ENCODE data around the gene JCAD.

The JCAD gene

DNA sequence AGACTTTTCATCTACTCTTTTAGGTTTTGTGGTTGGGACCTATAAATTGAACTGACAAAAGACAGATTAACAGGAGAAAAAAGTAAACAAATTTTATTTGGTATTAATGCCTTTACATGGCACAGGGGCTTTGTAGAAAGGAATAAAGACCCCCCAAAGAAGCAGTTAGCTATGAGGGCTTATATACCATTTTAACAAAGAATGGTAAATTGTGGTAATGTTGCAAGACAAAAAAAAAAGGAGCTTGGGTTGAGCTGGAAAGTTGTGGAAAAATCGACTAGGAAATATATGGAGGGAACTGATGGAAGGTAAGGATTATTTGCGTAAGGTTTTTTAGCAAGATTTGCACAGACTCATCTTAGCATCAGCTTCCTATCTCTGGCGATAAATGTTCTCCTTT, 84.6 kb downstream of the JCAD start:
- no peak for DNase-seq

DNA sequence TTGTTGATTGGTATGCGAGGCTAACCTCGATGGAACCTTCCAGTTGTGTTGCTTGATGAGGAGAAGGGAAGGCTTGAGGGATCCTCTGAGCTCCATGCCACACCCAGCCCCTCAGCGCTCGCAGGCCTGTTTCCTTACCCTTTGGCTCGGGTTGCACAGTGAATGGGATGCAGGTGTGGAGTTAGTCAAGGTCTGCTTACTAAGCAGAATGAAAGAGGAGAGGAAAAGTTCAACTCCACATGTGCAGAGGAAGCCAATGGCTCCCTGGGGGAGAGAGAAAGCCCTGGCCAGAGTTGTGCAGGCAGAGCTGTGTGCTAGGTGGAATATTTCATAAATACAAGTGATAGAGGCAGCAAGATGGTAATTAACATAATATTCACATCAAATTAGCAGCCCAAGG, 85.5 kb downstream of the JCAD start:
- DNase-seq, result no peak

- DNase-seq, result no peak
Observed at GRCh38 chr10:29970576-29970975, 88.8 kb downstream of the JCAD start.

GRCh38 chr10:29970012-29970396, 89.4 kb downstream of the JCAD start:
- no peak for DNase-seq

DNA sequence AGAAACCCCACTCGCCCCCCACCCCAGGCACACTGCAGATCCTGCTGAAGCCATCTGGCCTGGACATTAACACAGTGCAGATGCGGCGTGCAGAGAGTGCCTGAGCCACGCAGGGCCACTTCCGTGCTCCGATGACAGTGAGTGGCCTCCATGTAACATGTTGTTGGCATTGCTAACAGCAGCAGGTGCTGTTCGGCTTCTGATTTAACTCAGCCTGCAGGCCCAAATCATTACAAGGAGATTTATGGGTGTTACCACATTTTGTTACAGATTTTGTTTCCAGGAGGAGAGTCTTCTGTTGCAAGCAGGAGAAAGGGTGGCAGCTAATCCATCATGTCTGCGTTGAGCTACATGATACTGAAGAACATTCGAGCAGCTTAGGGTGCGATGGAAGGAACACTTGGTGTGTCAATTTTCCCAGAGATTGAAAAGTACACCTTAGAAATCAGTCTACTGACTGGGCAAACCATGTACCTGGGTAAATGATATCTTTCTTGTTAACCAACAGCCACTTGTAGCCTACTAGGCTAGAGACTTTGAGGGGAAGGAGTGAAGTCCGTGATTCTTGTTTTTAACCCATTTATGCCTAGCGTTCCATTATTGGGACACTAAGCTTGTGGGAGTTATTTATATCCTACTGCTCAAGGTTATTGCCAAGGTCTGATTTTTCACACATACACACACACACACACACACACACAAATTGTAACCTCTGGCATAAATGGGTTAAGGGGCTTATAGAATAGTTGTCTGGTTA, 90.0 kb downstream of the JCAD start:
- no peak for DNase-seq

- DNase-seq, result no peak
Observed at GRCh38 chr10:29968585-29968984, 90.8 kb downstream of the JCAD start.

- no peak for DNase-seq
Observed at GRCh38 chr10:29966269-29966668, 93.1 kb downstream of the JCAD start.
